Measurements from ENCODE around the gene IP6K3.

DNA sequence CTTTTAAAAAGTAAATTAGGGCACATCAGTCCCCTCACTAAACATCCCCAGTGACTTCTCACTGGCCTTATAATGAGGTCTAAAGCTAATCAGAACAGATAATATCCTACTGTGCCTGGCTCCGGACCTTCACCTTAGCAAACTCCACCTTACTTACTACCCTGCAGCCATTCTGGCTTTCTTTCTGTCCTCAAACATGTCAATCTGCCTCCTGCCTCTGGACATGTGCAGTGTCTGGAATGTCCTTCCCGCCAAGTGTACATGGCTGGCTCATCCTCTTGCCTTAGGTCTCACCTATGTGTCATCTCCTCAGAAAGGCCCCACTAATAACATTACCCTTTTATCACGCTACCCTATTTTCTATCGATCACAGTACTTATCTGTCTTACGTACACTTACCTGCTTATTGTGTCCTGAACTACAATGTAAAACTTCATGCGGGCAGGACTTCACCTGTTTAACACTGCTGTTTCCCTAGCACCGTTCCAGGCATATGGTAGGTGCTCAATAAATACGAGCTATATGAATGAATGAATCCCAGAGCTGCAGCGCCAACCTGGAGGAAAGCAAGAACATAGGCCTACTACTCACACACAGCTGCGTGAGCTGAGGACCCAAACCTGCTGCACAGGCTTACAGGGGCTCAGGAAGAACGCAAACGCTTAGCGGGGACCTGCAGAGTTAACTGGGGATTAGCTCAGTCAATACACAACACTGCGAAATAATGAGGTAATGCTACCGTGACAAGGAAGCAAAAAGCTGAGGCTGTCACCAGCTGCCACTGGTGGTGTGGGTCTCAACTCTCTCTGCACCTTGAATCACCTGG lies 36.2 kb downstream of the IP6K3 start:
- no peak for TF ChIP-seq POLR2AphosphoS5 (IDR thresholded peaks at IDR 0.05; ENCODE audit: low read depth)
- TF ChIP-seq, protein P1, sequence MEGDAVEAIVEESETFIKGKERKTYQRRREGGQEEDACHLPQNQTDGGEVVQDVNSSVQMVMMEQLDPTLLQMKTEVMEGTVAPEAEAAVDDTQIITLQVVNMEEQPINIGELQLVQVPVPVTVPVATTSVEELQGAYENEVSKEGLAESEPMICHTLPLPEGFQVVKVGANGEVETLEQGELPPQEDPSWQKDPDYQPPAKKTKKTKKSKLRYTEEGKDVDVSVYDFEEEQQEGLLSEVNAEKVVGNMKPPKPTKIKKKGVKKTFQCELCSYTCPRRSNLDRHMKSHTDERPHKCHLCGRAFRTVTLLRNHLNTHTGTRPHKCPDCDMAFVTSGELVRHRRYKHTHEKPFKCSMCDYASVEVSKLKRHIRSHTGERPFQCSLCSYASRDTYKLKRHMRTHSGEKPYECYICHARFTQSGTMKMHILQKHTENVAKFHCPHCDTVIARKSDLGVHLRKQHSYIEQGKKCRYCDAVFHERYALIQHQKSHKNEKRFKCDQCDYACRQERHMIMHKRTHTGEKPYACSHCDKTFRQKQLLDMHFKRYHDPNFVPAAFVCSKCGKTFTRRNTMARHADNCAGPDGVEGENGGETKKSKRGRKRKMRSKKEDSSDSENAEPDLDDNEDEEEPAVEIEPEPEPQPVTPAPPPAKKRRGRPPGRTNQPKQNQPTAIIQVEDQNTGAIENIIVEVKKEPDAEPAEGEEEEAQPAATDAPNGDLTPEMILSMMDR (conservative IDR thresholded peaks at IDR 0.05; ENCODE audit: low read depth in 2 of 2) = no peak
- TF ChIP-seq, protein P2, sequence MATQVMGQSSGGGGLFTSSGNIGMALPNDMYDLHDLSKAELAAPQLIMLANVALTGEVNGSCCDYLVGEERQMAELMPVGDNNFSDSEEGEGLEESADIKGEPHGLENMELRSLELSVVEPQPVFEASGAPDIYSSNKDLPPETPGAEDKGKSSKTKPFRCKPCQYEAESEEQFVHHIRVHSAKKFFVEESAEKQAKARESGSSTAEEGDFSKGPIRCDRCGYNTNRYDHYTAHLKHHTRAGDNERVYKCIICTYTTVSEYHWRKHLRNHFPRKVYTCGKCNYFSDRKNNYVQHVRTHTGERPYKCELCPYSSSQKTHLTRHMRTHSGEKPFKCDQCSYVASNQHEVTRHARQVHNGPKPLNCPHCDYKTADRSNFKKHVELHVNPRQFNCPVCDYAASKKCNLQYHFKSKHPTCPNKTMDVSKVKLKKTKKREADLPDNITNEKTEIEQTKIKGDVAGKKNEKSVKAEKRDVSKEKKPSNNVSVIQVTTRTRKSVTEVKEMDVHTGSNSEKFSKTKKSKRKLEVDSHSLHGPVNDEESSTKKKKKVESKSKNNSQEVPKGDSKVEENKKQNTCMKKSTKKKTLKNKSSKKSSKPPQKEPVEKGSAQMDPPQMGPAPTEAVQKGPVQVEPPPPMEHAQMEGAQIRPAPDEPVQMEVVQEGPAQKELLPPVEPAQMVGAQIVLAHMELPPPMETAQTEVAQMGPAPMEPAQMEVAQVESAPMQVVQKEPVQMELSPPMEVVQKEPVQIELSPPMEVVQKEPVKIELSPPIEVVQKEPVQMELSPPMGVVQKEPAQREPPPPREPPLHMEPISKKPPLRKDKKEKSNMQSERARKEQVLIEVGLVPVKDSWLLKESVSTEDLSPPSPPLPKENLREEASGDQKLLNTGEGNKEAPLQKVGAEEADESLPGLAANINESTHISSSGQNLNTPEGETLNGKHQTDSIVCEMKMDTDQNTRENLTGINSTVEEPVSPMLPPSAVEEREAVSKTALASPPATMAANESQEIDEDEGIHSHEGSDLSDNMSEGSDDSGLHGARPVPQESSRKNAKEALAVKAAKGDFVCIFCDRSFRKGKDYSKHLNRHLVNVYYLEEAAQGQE (IDR thresholded peaks at IDR 0.05; ENCODE audit: unreplicated experiment) = no peak
- no peak for TF ChIP-seq JUNB (IDR thresholded peaks at IDR 0.05; ENCODE audit: unreplicated experiment)
- TF ChIP-seq, protein P3, sequence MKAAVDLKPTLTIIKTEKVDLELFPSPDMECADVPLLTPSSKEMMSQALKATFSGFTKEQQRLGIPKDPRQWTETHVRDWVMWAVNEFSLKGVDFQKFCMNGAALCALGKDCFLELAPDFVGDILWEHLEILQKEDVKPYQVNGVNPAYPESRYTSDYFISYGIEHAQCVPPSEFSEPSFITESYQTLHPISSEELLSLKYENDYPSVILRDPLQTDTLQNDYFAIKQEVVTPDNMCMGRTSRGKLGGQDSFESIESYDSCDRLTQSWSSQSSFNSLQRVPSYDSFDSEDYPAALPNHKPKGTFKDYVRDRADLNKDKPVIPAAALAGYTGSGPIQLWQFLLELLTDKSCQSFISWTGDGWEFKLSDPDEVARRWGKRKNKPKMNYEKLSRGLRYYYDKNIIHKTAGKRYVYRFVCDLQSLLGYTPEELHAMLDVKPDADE (IDR thresholded peaks at IDR 0.05) = no peak
- no peak for TF ChIP-seq EZH2 (IDR thresholded peaks at IDR 0.05; ENCODE audit: low read depth, unreplicated experiment)
- TF ChIP-seq CREB1 (CRISPR knock-in tag; IDR thresholded peaks at IDR 0.05; ENCODE audit: low read depth) = no peak
- no peak for TF ChIP-seq EZH2phosphoT487 (IDR thresholded peaks at IDR 0.05; ENCODE audit: unreplicated experiment)
- TF ChIP-seq, protein P4, sequence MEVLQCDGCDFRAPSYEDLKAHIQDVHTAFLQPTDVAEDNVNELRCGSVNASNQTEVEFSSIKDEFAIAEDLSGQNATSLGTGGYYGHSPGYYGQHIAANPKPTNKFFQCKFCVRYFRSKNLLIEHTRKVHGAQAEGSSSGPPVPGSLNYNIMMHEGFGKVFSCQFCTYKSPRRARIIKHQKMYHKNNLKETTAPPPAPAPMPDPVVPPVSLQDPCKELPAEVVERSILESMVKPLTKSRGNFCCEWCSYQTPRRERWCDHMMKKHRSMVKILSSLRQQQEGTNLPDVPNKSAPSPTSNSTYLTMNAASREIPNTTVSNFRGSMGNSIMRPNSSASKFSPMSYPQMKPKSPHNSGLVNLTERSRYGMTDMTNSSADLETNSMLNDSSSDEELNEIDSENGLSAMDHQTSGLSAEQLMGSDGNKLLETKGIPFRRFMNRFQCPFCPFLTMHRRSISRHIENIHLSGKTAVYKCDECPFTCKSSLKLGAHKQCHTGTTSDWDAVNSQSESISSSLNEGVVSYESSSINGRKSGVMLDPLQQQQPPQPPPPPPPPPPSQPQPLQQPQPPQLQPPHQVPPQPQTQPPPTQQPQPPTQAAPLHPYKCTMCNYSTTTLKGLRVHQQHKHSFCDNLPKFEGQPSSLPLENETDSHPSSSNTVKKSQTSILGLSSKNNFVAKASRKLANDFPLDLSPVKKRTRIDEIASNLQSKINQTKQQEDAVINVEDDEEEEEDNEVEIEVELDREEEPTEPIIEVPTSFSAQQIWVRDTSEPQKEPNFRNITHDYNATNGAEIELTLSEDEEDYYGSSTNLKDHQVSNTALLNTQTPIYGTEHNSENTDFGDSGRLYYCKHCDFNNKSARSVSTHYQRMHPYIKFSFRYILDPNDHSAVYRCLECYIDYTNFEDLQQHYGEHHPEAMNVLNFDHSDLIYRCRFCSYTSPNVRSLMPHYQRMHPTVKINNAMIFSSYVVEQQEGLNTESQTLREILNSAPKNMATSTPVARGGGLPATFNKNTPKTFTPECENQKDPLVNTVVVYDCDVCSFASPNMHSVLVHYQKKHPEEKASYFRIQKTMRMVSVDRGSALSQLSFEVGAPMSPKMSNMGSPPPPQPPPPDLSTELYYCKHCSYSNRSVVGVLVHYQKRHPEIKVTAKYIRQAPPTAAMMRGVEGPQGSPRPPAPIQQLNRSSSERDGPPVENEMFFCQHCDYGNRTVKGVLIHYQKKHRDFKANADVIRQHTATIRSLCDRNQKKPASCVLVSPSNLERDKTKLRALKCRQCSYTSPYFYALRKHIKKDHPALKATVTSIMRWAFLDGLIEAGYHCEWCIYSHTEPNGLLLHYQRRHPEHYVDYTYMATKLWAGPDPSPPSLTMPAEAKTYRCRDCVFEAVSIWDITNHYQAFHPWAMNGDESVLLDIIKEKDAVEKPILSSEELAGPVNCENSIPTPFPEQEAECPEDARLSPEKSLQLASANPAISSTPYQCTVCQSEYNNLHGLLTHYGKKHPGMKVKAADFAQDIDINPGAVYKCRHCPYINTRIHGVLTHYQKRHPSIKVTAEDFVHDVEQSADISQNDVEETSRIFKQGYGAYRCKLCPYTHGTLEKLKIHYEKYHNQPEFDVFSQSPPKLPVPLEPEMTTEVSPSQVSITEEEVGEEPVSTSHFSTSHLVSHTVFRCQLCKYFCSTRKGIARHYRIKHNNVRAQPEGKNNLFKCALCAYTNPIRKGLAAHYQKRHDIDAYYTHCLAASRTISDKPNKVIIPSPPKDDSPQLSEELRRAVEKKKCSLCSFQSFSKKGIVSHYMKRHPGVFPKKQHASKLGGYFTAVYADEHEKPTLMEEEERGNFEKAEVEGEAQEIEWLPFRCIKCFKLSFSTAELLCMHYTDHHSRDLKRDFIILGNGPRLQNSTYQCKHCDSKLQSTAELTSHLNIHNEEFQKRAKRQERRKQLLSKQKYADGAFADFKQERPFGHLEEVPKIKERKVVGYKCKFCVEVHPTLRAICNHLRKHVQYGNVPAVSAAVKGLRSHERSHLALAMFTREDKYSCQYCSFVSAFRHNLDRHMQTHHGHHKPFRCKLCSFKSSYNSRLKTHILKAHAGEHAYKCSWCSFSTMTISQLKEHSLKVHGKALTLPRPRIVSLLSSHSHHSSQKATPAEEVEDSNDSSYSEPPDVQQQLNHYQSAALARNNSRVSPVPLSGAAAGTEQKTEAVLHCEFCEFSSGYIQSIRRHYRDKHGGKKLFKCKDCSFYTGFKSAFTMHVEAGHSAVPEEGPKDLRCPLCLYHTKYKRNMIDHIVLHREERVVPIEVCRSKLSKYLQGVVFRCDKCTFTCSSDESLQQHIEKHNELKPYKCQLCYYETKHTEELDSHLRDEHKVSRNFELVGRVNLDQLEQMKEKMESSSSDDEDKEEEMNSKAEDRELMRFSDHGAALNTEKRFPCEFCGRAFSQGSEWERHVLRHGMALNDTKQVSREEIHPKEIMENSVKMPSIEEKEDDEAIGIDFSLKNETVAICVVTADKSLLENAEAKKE (CRISPR knock-in tag; IDR thresholded peaks at IDR 0.05) = no peak
- TF ChIP-seq STAT1 (IDR thresholded peaks at IDR 0.05; ENCODE audit: unreplicated experiment) = no peak
- no peak for TF ChIP-seq NANOG (IDR thresholded peaks at IDR 0.05; ENCODE audit: borderline replicate concordance)
- TF ChIP-seq ZNF331 (CRISPR knock-in tag; IDR thresholded peaks at IDR 0.05; ENCODE audit: low read depth) = no peak

Measured in GM23338 (cell line).